HG03060 (cell line): ENCODE measurements around the gene CELA2A.
"Not testable (repeated sequence)": the region's sequence is repeated elsewhere in the genome, so short reads cannot be mapped to it uniquely, and the experiment has no call there.

Source experiments
- ATAC-seq: cut with Tn5 transposase; IDR thresholded peaks from one replicate; pipeline ENCODE4 v1.9.1; 2021; ENCODE audit warnings: low read depth, moderate number of reproducible peaks; ENCODE audit not compliant: unreplicated experiment

Gene CELA2A

GRCh38 chr1:15442759-15443158, 13.8 kb upstream of the CELA2A start:
- ATAC-seq: no peak

- no peak for ATAC-seq
Observed at GRCh38 chr1:15443281-15443680, 13.3 kb upstream of the CELA2A start.

- no peak for ATAC-seq
Observed at GRCh38 chr1:15444468-15445389, 11.8 kb upstream of the CELA2A start.

- no peak for ATAC-seq
Observed at GRCh38 chr1:15445390-15446122, 11.0 kb upstream of the CELA2A start.

GRCh38 chr1:15446212-15446611, 10.3 kb upstream of the CELA2A start:
- no peak for ATAC-seq

GRCh38 chr1:15448877-15449462, 7.6 kb upstream of the CELA2A start:
- no peak for ATAC-seq

- no peak for ATAC-seq
Observed at GRCh38 chr1:15449567-15449966, 7.0 kb upstream of the CELA2A start.

- no peak for ATAC-seq
Observed at GRCh38 chr1:15451014-15451722, 5.4 kb upstream of the CELA2A start.

- ATAC-seq: no peak
Observed at GRCh38 chr1:15452216-15452615, 4.3 kb upstream of the CELA2A start.

GRCh38 chr1:15452866-15453571, 3.5 kb upstream of the CELA2A start:
- ATAC-seq: no peak

- ATAC-seq: no peak
Observed at GRCh38 chr1:15453734-15454133, 2.8 kb upstream of the CELA2A start.

- ATAC-seq: no peak
Observed at GRCh38 chr1:15454256-15454655, 2.3 kb upstream of the CELA2A start.

- no peak for ATAC-seq
Observed at GRCh38 chr1:15455522-15455921, 1.0 kb upstream of the CELA2A start.

- ATAC-seq: no peak
Observed at GRCh38 chr1:15457585-15457984, 1.1 kb downstream of the CELA2A start.

- ATAC-seq: not testable (repeated sequence)
Observed at GRCh38 chr1:15458388-15458787, 1.9 kb downstream of the CELA2A start.

GRCh38 chr1:15459771-15460707, 3.5 kb downstream of the CELA2A start:
- no peak for ATAC-seq

- no peak for ATAC-seq
Observed at GRCh38 chr1:15460708-15461095, 4.2 kb downstream of the CELA2A start.

GRCh38 chr1:15463064-15463800, 6.7 kb downstream of the CELA2A start:
- not testable (repeated sequence) for ATAC-seq
